ENCODE measurements around the gene FOXP1. TPM values are rescaled to one million over a fixed set of nuclear protein-coding genes. Genes with fewer than 3 reads are reported as not detected.

Gene FOXP1
- total RNA-seq, 1 donor, result 195 TPM

DNA sequence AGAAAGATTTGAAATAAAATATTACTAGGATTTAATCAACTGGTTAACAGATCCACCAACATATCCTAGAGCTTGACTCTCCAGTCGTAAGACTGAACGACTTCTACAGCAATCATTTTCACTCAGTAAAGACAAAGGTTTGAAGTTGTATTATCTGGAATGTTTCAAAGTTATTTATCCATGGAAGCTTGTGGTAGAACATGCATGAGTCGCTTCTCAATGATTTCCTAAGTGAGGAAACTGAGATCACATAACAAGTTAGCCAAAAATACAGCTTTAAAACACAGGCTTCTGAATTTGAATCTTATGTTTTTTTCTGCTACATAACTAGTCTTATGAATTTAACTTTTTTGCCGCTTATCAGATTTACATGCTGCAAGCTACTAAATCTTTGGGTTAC, 241.8 kb downstream of the FOXP1 start:
- Histone ChIP-seq H2AFZ (ENCODE audit: low read length) (no peak overlapping the region), H3K36me3 (ENCODE audit: insufficient read depth, low read length) (no peaks in the 10 kb centered on the region), H3K27me3 (ENCODE audit: insufficient read depth, low read length) (no peaks in the 10 kb centered on the region), H4K20me1 (ENCODE audit: insufficient read depth, low read length) (peaks cover 5% of the 10 kb centered on the region), H3K4me1 (ENCODE audit: insufficient read depth, low read length) (peaks cover 5% of the 10 kb centered on the region), H3K4me3 (ENCODE audit: insufficient read depth, low read length) (no peak overlapping the region), H3K9me3 (ENCODE audit: low read depth, low read length) (no peaks in the 10 kb centered on the region), H3K79me2 (ENCODE audit: insufficient read depth, low read length) (peaks cover 53% of the 10 kb centered on the region), H3K4me2 (ENCODE audit: insufficient read depth, low read length) (no peak overlapping the region), H3K27ac (ENCODE audit: low read depth, low read length) (no peak overlapping the region)
- peak; percentile 73 for DNase-seq (ENCODE audit: insufficient read length, low spot score, missing footprints)
- TF ChIP-seq, protein P1, sequence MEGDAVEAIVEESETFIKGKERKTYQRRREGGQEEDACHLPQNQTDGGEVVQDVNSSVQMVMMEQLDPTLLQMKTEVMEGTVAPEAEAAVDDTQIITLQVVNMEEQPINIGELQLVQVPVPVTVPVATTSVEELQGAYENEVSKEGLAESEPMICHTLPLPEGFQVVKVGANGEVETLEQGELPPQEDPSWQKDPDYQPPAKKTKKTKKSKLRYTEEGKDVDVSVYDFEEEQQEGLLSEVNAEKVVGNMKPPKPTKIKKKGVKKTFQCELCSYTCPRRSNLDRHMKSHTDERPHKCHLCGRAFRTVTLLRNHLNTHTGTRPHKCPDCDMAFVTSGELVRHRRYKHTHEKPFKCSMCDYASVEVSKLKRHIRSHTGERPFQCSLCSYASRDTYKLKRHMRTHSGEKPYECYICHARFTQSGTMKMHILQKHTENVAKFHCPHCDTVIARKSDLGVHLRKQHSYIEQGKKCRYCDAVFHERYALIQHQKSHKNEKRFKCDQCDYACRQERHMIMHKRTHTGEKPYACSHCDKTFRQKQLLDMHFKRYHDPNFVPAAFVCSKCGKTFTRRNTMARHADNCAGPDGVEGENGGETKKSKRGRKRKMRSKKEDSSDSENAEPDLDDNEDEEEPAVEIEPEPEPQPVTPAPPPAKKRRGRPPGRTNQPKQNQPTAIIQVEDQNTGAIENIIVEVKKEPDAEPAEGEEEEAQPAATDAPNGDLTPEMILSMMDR (IDR thresholded peaks at IDR 0.05; ENCODE audit: extremely low read depth, low read depth, low read length), result no peak

DNA sequence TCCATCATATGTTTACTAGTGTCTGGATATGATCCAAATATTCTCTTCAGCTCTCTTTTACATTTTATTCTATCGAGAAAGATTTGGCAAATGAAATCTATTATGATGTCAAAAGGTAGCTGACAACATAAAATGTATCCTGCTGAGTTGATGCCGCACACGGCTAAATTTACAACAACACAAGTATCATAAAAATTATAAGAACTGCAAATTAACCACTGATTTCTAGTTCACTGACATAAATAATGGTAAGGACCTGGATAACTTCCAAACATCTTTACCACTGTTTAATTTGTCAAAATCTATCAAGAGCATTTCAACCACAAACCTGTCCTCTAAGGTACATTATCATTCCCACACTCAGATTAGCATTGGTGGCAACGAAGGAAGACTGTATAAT, 244.5 kb downstream of the FOXP1 start:
- Histone ChIP-seq H2AFZ (ENCODE audit: low read length) (no peak overlapping the region), H3K9me3 (ENCODE audit: low read depth, low read length) (no peaks in the 10 kb centered on the region), H3K4me2 (ENCODE audit: insufficient read depth, low read length) (no peak overlapping the region), H3K27me3 (ENCODE audit: insufficient read depth, low read length) (no peaks in the 10 kb centered on the region), H3K27ac (ENCODE audit: low read depth, low read length) (no peak overlapping the region), H3K4me3 (ENCODE audit: insufficient read depth, low read length) (no peak overlapping the region), H3K79me2 (ENCODE audit: insufficient read depth, low read length) (peaks cover 49% of the 10 kb centered on the region), H3K36me3 (ENCODE audit: insufficient read depth, low read length) (peaks cover under 1% of the 10 kb centered on the region), H3K4me1 (ENCODE audit: insufficient read depth, low read length) (no peaks in the 10 kb centered on the region), H4K20me1 (ENCODE audit: insufficient read depth, low read length) (no peaks in the 10 kb centered on the region)
- TF ChIP-seq, protein P1 (IDR thresholded peaks at IDR 0.05; ENCODE audit: extremely low read depth, low read depth, low read length), result no peak
- DNase-seq (ENCODE audit: insufficient read length, low spot score, missing footprints), result no peak

DNA sequence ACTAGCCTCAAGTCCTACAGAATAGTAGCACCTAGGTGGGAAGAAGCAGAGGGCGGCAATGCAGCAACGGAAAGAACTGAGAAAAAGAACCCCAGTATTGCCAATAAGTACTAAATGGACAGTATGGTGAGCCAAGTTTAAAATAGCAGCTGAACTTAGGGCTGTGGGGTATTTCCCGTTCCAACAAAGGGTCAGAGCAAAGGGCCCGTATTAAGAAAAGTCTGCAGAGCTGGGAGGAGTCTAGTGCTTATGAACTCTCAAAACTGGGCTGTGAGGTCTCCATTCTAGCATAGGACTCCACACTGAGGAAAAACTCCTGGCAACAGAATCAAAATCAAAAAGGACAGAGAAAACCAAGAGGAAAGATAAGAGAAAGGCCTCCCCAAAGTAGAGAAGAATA, 250.7 kb downstream of the FOXP1 start:
- Histone ChIP-seq H4K20me1 (ENCODE audit: insufficient read depth, low read length) (peaks cover 2% of the 10 kb centered on the region), H3K4me3 (ENCODE audit: insufficient read depth, low read length) (no peak overlapping the region), H3K9me3 (ENCODE audit: low read depth, low read length) (no peaks in the 10 kb centered on the region), H3K36me3 (ENCODE audit: insufficient read depth, low read length) (peaks cover 11% of the 10 kb centered on the region), H3K4me2 (ENCODE audit: insufficient read depth, low read length) (no peak overlapping the region), H2AFZ (ENCODE audit: low read length) (no peak overlapping the region), H3K27ac (ENCODE audit: low read depth, low read length) (no peak overlapping the region), H3K27me3 (ENCODE audit: insufficient read depth, low read length) (no peaks in the 10 kb centered on the region), H3K4me1 (ENCODE audit: insufficient read depth, low read length) (no peaks in the 10 kb centered on the region), H3K79me2 (ENCODE audit: insufficient read depth, low read length) (peaks cover 22% of the 10 kb centered on the region)
- TF ChIP-seq, protein P1 (IDR thresholded peaks at IDR 0.05; ENCODE audit: extremely low read depth, low read depth, low read length), result no peak
- DNase-seq (ENCODE audit: insufficient read length, low spot score, missing footprints), result peak; percentile 73

DNA sequence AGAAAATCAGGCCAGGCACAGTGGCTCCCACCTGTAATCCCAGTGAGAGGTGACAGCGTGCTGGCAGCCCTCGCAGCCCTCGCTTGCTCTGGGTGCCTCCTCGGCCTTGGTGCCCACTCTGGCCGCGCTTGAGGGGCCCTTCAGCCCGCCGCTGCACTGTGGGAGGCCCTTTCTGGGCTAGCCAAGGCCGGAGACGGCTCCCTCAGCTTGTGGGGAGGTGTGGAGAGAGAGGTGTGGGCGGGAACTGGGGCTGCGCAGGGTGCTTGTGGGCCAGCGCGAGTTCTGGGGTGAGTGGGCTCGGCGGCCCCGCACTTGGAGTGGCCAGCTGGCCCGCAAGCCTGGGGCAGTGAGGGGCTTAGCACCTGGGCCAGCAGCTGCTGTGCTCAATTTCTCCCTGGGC, 252.6 kb downstream of the FOXP1 start:
- TF ChIP-seq, protein P1 (IDR thresholded peaks at IDR 0.05; ENCODE audit: extremely low read depth, low read depth, low read length), result no peak
- Histone ChIP-seq H3K27ac (ENCODE audit: low read depth, low read length) (no peak overlapping the region), H3K4me1 (ENCODE audit: insufficient read depth, low read length) (no peaks in the 10 kb centered on the region), H2AFZ (ENCODE audit: low read length) (no peak overlapping the region), H3K4me2 (ENCODE audit: insufficient read depth, low read length) (no peak overlapping the region), H3K9me3 (ENCODE audit: low read depth, low read length) (no peaks in the 10 kb centered on the region), H4K20me1 (ENCODE audit: insufficient read depth, low read length) (peaks cover 2% of the 10 kb centered on the region), H3K4me3 (ENCODE audit: insufficient read depth, low read length) (no peak overlapping the region), H3K27me3 (ENCODE audit: insufficient read depth, low read length) (no peaks in the 10 kb centered on the region), H3K36me3 (ENCODE audit: insufficient read depth, low read length) (peaks cover 11% of the 10 kb centered on the region), H3K79me2 (ENCODE audit: insufficient read depth, low read length) (peaks cover 17% of the 10 kb centered on the region)
- no peak for DNase-seq (ENCODE audit: insufficient read length, low spot score, missing footprints)
